ENCODE data around the gene SNX32. TPM values are rescaled to one million over a fixed set of nuclear protein-coding genes. Genes with fewer than 3 reads are reported as not detected.

SNX32 gene
- total and polyA plus RNA-seq, 9 of the 15 experiments (the other 6 are each of a cell fraction or from before 2014, with no cell fraction given), result 0.03 TPM; not detected in 7

DNA sequence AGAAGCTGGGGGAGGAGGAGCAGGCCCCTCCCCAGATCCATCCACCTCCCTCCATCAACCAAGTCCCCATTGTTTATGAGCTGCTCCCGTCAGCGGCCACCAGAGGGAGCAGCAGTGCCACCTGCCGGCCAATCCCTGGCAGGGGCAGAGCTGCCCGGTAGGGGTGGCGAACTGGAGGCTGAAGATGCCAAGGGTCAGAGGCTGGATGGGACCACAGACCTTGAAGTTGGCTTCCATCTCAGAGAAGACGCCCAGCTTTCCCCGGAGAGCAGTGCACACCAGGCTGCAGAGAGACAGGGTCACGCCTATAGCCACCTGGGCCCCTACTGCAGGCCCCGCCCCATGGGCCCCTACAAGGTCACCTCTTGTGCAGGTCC, 50.9 kb downstream of the SNX32 start (continued):
- TF ChIP-seq, protein P1, sequence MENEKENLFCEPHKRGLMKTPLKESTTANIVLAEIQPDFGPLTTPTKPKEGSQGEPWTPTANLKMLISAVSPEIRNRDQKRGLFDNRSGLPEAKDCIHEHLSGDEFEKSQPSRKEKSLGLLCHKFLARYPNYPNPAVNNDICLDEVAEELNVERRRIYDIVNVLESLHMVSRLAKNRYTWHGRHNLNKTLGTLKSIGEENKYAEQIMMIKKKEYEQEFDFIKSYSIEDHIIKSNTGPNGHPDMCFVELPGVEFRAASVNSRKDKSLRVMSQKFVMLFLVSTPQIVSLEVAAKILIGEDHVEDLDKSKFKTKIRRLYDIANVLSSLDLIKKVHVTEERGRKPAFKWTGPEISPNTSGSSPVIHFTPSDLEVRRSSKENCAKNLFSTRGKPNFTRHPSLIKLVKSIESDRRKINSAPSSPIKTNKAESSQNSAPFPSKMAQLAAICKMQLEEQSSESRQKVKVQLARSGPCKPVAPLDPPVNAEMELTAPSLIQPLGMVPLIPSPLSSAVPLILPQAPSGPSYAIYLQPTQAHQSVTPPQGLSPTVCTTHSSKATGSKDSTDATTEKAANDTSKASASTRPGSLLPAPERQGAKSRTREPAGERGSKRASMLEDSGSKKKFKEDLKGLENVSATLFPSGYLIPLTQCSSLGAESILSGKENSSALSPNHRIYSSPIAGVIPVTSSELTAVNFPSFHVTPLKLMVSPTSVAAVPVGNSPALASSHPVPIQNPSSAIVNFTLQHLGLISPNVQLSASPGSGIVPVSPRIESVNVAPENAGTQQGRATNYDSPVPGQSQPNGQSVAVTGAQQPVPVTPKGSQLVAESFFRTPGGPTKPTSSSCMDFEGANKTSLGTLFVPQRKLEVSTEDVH (IDR thresholded peaks at IDR 0.05; ENCODE audit: low read depth, partially characterized antibody), result peak; percentile 51
- TF ChIP-seq, protein P2, sequence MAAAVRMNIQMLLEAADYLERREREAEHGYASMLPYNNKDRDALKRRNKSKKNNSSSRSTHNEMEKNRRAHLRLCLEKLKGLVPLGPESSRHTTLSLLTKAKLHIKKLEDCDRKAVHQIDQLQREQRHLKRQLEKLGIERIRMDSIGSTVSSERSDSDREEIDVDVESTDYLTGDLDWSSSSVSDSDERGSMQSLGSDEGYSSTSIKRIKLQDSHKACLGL (CRISPR knock-in tag; IDR thresholded peaks at IDR 0.05; ENCODE audit: borderline replicate concordance, poor library complexity, severe bottlenecking), result no peak
- TF ChIP-seq CBFA2T2 (conservative IDR thresholded peaks at IDR 0.05), result no peak
- no peak for TF ChIP-seq ZBTB5 (IDR thresholded peaks at IDR 0.05)
- TF ChIP-seq, protein P3, sequence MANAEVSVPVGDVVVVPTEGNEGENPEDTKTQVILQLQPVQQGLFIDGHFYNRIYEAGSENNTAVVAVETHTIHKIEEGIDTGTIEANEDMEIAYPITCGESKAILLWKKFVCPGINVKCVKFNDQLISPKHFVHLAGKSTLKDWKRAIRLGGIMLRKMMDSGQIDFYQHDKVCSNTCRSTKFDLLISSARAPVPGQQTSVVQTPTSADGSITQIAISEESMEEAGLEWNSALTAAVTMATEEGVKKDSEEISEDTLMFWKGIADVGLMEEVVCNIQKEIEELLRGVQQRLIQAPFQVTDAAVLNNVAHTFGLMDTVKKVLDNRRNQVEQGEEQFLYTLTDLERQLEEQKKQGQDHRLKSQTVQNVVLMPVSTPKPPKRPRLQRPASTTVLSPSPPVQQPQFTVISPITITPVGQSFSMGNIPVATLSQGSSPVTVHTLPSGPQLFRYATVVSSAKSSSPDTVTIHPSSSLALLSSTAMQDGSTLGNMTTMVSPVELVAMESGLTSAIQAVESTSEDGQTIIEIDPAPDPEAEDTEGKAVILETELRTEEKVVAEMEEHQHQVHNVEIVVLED (CRISPR knock-in tag; IDR thresholded peaks at IDR 0.05), result no peak
- TF ChIP-seq ZKSCAN1 (IDR thresholded peaks at IDR 0.05; ENCODE audit: low read depth, low read length), result 0 out of 2 replicates have a peak, but pooled peaks have one; percentile 28
- no peak for TF ChIP-seq ATF1 (CRISPR knock-in tag; IDR thresholded peaks at IDR 0.05)
- no peak for TF ChIP-seq ATF1 (tag; IDR thresholded peaks at IDR 0.05)
- TF ChIP-seq HLTF (IDR thresholded peaks at IDR 0.05), result no peak
- 0 out of 2 replicates have a peak, but pooled peaks have one; percentile 39 for TF ChIP-seq KLF1 (tag; IDR thresholded peaks at IDR 0.05)
- no peak for TF ChIP-seq ZNF778 (CRISPR knock-in tag; IDR thresholded peaks at IDR 0.05)
- no peak for TF ChIP-seq IRF1 (CRISPR knock-in tag; IDR thresholded peaks at IDR 0.05; ENCODE audit: borderline replicate concordance)
- TF ChIP-seq KAT7 (CRISPR knock-in tag; IDR thresholded peaks at IDR 0.05; ENCODE audit: borderline replicate concordance), result no peak
- no peak for TF ChIP-seq KLF10 (CRISPR knock-in tag; IDR thresholded peaks at IDR 0.05)
- TF ChIP-seq MTF1 (CRISPR knock-in tag; IDR thresholded peaks at IDR 0.05; ENCODE audit: borderline replicate concordance), result no peak
- TF ChIP-seq ARID2 (IDR thresholded peaks at IDR 0.05), result peak; percentile 50; the same call in 1 of the 2 replicates
- peak; percentile 55 for TF ChIP-seq ATF7 (IDR thresholded peaks at IDR 0.05)
- TF ChIP-seq NR4A1 (CRISPR knock-in tag; IDR thresholded peaks at IDR 0.05), result no peak
- no peak for TF ChIP-seq NR4A1 (tag; IDR thresholded peaks at IDR 0.05)
- 0 out of 2 replicates have a peak, but pooled peaks have one; percentile 31 for TF ChIP-seq BHLHE40 (IDR thresholded peaks at IDR 0.05; ENCODE audit: low read length)
- TF ChIP-seq ZNF311 (CRISPR knock-in tag; IDR thresholded peaks at IDR 0.05), result no peak
- TF ChIP-seq, protein P4, sequence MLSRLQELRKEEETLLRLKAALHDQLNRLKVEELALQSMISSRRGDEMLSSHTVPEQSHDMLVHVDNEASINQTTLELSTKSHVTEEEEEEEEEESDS (CRISPR knock-in tag; IDR thresholded peaks at IDR 0.05), result no peak
- TF ChIP-seq POLR2H (tag; IDR thresholded peaks at IDR 0.05; ENCODE audit: low read depth), result no peak
- no peak for TF ChIP-seq NUFIP1 (IDR thresholded peaks at IDR 0.05; ENCODE audit: partially characterized antibody)
